ENCODE results near the gene MARCHF10. TPM values are rescaled to one million over a fixed set of nuclear protein-coding genes. Genes with fewer than 3 reads are reported as not detected.

The MARCHF10 gene
- total RNA-seq, 2 donors from 2014 or later: 29.7 TPM; not detected in 1

DNA sequence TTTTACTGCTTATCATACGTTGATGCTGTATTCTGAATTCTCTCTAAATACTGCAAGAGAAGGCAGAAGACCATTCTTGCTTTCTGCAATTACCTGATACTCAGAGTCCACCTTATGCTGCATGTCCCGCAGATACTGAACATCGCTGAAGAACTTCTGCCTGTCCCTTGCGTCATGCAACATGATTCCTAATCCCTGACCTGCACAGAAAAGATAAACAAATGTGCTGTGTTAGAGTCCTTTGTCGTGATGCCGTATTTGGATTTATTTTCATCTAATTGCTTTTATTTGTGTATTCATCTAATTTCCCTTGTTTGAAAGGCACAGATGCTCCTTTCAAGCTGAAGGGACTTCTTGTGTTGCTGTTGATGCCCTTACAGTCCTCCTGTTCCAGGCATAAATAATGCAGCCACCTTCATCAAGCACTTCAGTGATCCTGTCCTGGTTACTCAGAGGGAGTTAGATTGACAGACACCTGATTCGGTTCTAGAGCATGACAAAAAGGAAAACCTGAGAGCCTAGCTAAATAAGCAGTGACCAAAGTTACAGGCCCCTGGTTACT lies 6.5 kb downstream of the MARCHF10 start:
- WGBS: 88% methylated on average over 7 of the region's 7 CpGs
- TF ChIP-seq, protein P1, sequence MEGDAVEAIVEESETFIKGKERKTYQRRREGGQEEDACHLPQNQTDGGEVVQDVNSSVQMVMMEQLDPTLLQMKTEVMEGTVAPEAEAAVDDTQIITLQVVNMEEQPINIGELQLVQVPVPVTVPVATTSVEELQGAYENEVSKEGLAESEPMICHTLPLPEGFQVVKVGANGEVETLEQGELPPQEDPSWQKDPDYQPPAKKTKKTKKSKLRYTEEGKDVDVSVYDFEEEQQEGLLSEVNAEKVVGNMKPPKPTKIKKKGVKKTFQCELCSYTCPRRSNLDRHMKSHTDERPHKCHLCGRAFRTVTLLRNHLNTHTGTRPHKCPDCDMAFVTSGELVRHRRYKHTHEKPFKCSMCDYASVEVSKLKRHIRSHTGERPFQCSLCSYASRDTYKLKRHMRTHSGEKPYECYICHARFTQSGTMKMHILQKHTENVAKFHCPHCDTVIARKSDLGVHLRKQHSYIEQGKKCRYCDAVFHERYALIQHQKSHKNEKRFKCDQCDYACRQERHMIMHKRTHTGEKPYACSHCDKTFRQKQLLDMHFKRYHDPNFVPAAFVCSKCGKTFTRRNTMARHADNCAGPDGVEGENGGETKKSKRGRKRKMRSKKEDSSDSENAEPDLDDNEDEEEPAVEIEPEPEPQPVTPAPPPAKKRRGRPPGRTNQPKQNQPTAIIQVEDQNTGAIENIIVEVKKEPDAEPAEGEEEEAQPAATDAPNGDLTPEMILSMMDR (IDR thresholded peaks at IDR 0.05): no peak
- no peak for TF ChIP-seq POLR2AphosphoS5 (IDR thresholded peaks at IDR 0.05)
- no peak for TF ChIP-seq POLR2A (IDR thresholded peaks at IDR 0.05)
- H3K4me1 ChIP-seq (replicated peaks): no peaks in the 10 kb centered on the region
- no peaks in the 10 kb centered on the region for H3K27me3 ChIP-seq (replicated peaks; ENCODE audit: insufficient read depth)
- H3K9me3 ChIP-seq: no peaks in the 10 kb centered on the region
- intact Hi-C loops (cut with DNase I): no loop called here
- H3K27ac ChIP-seq: no peak overlapping the region
- H3K36me3 ChIP-seq: no peaks in the 10 kb centered on the region
- no peak overlapping the region for H3K4me3 ChIP-seq
- DNase-seq (ENCODE audit: low spot score): no peak

DNA sequence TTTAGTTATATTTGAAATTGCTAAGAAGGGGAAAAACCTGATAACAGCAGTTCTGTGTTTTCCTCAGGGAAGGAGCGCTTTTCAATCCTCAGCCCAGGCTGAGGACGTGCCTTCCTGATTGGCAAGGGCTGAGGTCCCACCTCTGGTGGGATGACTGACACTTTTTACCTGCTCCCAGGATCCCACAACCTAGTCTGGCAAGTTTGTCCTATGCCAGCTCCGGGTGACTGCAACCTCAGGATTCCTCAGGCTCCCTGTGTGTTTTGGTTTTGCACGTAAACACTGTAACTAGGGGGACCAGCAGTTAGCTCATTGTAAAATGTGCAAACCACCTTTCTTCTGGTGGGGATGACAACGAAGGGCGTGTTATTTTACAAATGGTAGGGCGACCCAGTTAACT lies 7.5 kb downstream of the MARCHF10 start:
- Histone ChIP-seq H3K4me3 (peak overlapping the region in 1 of 2 donors; percentile 0), H3K27me3 (replicated peaks; ENCODE audit: insufficient read depth) (no peaks in the 10 kb centered on the region), H3K9me3 (no peaks in the 10 kb centered on the region), H3K36me3 (no peaks in the 10 kb centered on the region), H3K27ac (no peak overlapping the region), H3K4me1 (replicated peaks) (no peaks in the 10 kb centered on the region)
- peak; percentile 33 for DNase-seq (ENCODE audit: low spot score)
- TF ChIP-seq, protein P1 (IDR thresholded peaks at IDR 0.05): no peak
- TF ChIP-seq POLR2A (IDR thresholded peaks at IDR 0.05) (no peak), POLR2AphosphoS5 (IDR thresholded peaks at IDR 0.05) (no peak)
- 13% methylated on average over 7 of the region's 7 CpGs for WGBS
- intact Hi-C loops (cut with DNase I): no loop called here

DNA sequence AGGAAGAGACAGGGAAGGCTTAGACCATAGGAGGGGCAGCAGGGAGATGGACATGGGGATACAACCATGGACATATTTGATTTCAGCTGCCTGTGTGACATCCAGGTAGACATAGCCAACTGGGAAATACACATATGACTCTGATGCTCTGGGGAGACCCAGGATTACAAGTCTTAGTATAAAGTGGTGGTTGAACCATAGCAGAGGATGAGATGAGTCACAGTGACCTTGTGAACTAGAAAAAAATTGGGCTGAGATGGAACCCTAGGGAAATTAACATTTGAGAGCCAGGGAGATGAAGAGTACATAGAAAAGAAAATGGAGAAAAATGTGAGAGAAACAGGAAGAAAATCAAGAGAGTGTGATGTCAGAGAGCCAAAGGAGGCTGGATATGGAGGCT lies 10.2 kb downstream of the MARCHF10 start:
- Histone ChIP-seq H3K4me3 (no peak overlapping the region), H3K36me3 (no peaks in the 10 kb centered on the region), H3K27me3 (replicated peaks; ENCODE audit: insufficient read depth) (no peaks in the 10 kb centered on the region), H3K27ac (no peak overlapping the region), H3K4me1 (replicated peaks) (no peaks in the 10 kb centered on the region), H3K9me3 (no peaks in the 10 kb centered on the region)
- DNase-seq (ENCODE audit: low spot score): no peak
- intact Hi-C loops (cut with DNase I): no loop called here
- no peak for TF ChIP-seq POLR2AphosphoS5 (IDR thresholded peaks at IDR 0.05)
- TF ChIP-seq POLR2A (IDR thresholded peaks at IDR 0.05): no peak
- TF ChIP-seq, protein P1 (IDR thresholded peaks at IDR 0.05): no peak

DNA sequence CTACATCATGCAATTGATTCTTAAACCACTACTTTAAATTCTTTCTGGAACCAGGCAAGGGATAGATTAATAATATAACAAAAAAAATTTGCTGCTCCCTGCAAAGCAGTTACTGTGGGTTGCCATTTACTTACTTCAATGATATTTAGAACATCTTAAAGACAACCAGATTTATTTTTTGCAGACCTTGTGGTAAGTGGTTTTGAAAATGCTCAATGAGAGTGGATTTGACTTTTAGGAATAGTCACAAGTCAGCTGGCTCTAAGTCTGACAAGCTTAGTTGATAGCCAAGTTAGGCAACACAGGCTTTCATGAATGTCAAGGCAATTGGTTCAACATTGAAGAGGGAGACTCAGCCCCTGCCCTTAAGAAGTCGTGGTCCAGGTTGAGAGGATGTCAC lies 11.8 kb downstream of the MARCHF10 start:
- Histone ChIP-seq H3K4me1 (replicated peaks) (no peaks in the 10 kb centered on the region), H3K4me3 (no peak overlapping the region), H3K36me3 (no peaks in the 10 kb centered on the region), H3K27ac (no peak overlapping the region), H3K9me3 (no peaks in the 10 kb centered on the region), H3K27me3 (replicated peaks; ENCODE audit: insufficient read depth) (no peaks in the 10 kb centered on the region)
- no peak for TF ChIP-seq POLR2AphosphoS5 (IDR thresholded peaks at IDR 0.05)
- DNase-seq (ENCODE audit: low spot score): no peak
- intact Hi-C loops (cut with DNase I): no loop called here
- 89% methylated on average over 1 of the region's 1 CpG for WGBS

DNA sequence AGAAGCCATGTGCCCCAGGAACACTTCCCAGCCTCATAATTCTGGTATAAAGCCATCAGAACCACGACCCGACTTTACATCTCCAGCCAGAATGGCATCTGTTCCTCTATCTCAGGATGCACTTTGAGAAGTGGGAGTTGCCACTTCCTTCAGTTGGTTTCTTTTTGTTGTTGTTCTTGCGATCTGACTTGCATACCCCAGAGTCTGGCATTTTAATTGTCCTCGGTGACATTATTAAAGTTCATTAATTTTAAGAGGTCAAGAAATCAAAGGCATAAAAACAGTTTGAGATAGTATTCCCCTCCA lies 13.5 kb downstream of the MARCHF10 start:
- TF ChIP-seq, protein P1 (IDR thresholded peaks at IDR 0.05): no peak
- TF ChIP-seq POLR2AphosphoS5 (IDR thresholded peaks at IDR 0.05): no peak
- no peak for DNase-seq (ENCODE audit: low spot score)
- Histone ChIP-seq H3K27me3 (replicated peaks; ENCODE audit: insufficient read depth) (no peaks in the 10 kb centered on the region), H3K36me3 (no peaks in the 10 kb centered on the region), H3K4me3 (no peak overlapping the region), H3K27ac (no peak overlapping the region), H3K4me1 (replicated peaks) (no peaks in the 10 kb centered on the region), H3K9me3 (no peaks in the 10 kb centered on the region)
- intact Hi-C loops (cut with DNase I): no loop called here
- 35% methylated on average over 4 of the region's 4 CpGs for WGBS
